GM12875 (cell line): Measurements from ENCODE around the gene SMG7.

Experiments
- H3K4me3 ChIP-seq: one replicate; pipeline ENCODE4 v1.5.1; 2011; ENCODE audit warnings: low read depth, low read length, control low read depth
- CTCF ChIP-seq: IDR thresholded peaks from 2 replicates; pipeline ENCODE4 v1.5.1; 2011; ENCODE audit warnings: low read depth, mild to moderate bottlenecking, control low read depth, inconsistent platforms, low read length, moderate library complexity, borderline replicate concordance; ENCODE audit not compliant: insufficient read depth

Gene SMG7

GRCh38 chr1:183467687-183468086 lies 4.6 kb upstream of the SMG7 start:
- TF ChIP-seq CTCF, result no peak
- H3K4me3 ChIP-seq, result no peak overlapping the region

GRCh38 chr1:183470147-183470960 lies 1.9 kb upstream of the SMG7 start:
- peak; percentile 29; the same call in 1 of the 2 replicates for TF ChIP-seq CTCF
- H3K4me3 ChIP-seq, result peak overlapping the region; percentile 96

DNA sequence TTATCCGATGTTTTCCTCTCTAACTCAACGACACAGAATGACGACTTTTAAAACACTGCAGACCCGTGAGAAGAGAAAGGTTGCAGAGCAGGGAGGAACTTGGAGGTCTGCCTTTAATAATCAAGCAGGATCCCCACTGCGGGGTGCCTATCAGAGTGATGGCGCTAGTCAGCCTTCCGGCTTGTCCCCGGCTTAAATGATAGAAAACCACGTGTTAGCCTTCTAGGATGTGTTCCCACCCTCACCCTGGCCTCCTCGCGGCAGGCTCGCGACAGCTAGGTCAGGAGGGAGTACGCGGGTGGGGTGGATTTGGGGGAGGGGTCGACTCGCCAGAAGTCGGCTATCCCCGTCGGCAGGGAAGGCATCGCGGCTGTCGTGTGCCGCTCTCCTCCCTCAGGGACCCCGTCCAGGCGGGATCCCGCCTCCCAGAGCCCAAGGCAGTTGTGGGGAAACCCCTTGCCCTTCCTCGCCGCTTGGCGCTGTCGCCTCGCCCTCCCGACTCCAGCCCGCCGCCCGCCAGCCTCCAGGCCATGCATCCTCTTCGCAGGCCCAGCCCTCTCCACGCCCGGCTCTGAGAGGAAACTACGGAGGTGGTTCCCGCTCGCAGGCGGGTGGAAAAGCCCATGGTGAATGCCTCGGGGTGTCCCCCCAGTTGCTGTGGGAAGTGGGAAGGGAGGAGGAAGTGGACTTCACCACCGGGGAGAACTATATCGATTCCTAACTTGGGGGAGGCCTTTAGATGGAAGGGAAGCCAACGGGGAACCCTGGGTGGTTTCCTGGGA lies 1.1 kb upstream of the SMG7 start:
- TF ChIP-seq CTCF, result 0 out of 2 replicates have a peak, but pooled peaks have one; percentile 0
- peak overlapping the region; percentile 96 for H3K4me3 ChIP-seq

DNA sequence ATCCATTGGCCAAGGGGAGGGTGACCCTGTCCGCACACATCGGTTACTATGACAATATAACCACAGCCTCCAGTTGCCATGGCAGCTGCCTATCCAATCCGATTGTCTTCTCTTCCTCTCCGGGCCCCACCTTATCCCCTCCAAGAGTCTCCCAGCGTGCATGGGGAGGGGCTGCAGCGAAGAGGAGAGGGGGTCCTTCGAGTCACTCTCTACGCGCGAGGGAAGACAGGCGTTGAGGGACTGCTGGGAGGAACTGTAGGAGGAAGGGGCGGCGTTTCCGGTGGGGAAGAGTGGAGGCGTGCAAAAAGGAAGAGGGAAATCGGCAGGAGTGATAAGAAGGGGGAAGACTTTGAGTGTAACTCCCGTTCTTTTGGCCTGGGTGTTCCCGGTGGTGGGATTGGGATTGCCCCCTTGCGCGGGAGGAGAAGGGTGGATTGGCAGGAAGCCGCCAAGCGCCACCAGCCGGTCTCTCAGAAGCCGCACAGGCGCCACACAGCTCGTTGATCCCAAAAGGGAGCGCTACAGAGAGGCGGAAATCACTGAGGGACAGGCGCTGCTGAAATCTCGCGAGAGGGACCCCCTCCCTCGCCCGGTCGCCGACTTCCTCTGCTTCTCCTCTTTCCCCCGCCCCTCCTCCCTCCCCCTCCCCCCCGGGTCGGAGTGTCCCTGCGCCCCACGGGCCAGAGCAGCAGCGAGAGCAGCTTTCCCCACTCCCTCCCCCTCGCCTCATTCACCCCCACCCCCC lies 384 bp upstream of the SMG7 start:
- H3K4me3 ChIP-seq, result peak overlapping the region; percentile 96
- no peak for TF ChIP-seq CTCF

DNA sequence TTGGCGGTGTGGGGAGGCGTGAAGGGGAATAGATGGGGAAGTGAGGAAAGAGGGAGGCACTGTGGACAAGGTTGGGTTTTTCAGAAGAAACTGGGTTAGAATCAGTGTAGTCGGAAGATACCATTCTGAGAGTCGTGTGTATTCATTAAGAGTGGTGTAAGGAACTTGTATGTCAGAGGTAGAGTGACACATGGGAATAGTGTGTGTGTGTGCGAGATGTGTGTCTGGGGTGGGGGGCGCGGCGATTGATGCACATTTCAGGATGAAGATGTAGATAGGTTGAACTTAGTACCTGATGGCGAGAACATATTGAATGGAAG lies 878 bp downstream of the SMG7 start:
- no peak for TF ChIP-seq CTCF
- H3K4me3 ChIP-seq, result peak overlapping the region; percentile 96

DNA sequence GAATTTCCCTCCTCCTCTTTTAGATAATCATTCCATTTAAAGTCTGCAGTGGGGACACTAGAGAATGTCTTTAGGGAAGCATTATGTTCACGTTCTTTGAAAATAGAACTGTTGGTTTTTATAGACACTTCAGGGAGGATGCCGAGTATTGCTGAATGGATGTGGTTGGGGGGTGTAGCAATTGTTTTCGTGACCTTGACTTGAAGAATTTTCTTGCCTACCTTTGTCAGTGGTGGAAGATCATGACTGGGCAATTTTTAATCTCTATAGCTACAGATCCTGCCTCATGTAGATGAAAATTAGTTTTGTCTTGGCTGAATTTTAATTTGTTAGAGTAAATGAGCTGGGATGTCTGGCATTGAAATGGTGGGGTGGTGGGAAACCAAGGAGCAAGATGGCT lies 3.8 kb downstream of the SMG7 start:
- TF ChIP-seq CTCF, result no peak

More for the DNA sequence above, 3.8 kb downstream of the SMG7 start:
- no peak overlapping the region for H3K4me3 ChIP-seq
